K562 (cell line): ENCODE results near the gene MYMX. TPM values are rescaled to one million over a fixed set of nuclear protein-coding genes. Genes with fewer than 3 reads are reported as not detected.

ENCODE experiments used
- ATAC-seq: fragments of 200-7000 bp; cut with Tn5 transposase; 3 replicates; pipeline ENCODE4 v1.9.1; 2020; ENCODE audit warnings: moderate library complexity
- BruUV-seq: library from RNA; stranded (reverse); fragments of 400-500 nt; replicated peaks from 2 replicates; lab custom pipeline; 2021; lab: Mats Ljungman, UMichigan
- CTCF ChIA-PET: fragments of 300-600 bp; formaldehyde crosslinking; extraction: SDS; loops from one replicate; lab custom pipeline; 2021; ENCODE audit warnings: low intra/inter-chr PET ratio; lab: Yijun Ruan, JAX
- POLR2A ChIA-PET: fragments of 300-600, 350-650 bp; sonication (Branson Sonifier 250); formaldehyde crosslinking; extraction: SDS; loops from one replicate; lab custom pipeline; 2021; ENCODE audit warnings: antibody characterized with exemption, inconsistent platforms; lab: Yijun Ruan, JAX
- DNase-seq, 4 experiments: peaks; one replicate each; pipeline versions ENCODE4 v3.0.0 to v3.0.0-alpha.2; 2011 to 2018; ENCODE audit warnings: low spot score in 3 of 4, mixed read lengths in 3 of 4; ENCODE audit errors: extremely low read depth in 1 of 4
- FAIRE-seq: peaks from 2 replicates; lab custom pipeline; 2011; peaks lifted over from hg19 to GRCh38; lab: Jason Lieb, UNC
- H2AFZ ChIP-seq: 2 replicates; pipeline ENCODE4 v1.6.0; 2011; ENCODE audit warnings: low read depth, low read length, control low read depth, inconsistent platforms
- H3K27ac ChIP-seq: fragments of 200-600 bp; 3 replicates; pipeline ENCODE4 v1.8.0; 2011; ENCODE audit warnings: low read depth, mild to moderate bottlenecking, control low read depth, inconsistent platforms, low read length, moderate library complexity, mixed read lengths; ENCODE audit errors: extremely low read depth
- H3K27me3 ChIP-seq, 2 experiments: fragments of 300-600 bp in 1 of 2; 2 replicates in 1 of 2; 3 replicates in 1 of 2; pipeline versions ENCODE4 v1.6.0 to v1.8.0; 2011; ENCODE audit warnings: inconsistent platforms in 2 of 2, low read length in 2 of 2, mild to moderate bottlenecking in 1 of 2, mixed read lengths in 1 of 2, moderate library complexity in 1 of 2; ENCODE audit not compliant: control insufficient read depth in 2 of 2, insufficient read depth in 2 of 2
- H3K36me3 ChIP-seq: fragments of 300-600 bp; 3 replicates; pipeline ENCODE4 v1.8.0; 2011; ENCODE audit warnings: mild to moderate bottlenecking, low read length, inconsistent platforms; ENCODE audit not compliant: control insufficient read depth, insufficient read depth
- H3K4me1 ChIP-seq, 2 experiments: fragments of 200-600 bp in 1 of 2; replicated peaks in 1 of 2; 2 replicates in 1 of 2; 3 replicates in 1 of 2; pipeline versions ENCODE4 v1.5.1 to v1.8.0; 2011; ENCODE audit warnings: inconsistent platforms in 2 of 2, low read length in 2 of 2, mild to moderate bottlenecking in 1 of 2, mixed read lengths in 1 of 2, moderate library complexity in 1 of 2; ENCODE audit not compliant: control insufficient read depth in 2 of 2, insufficient read depth in 2 of 2
- H3K4me2 ChIP-seq: 2 replicates; pipeline ENCODE4 v1.6.1; 2011; ENCODE audit warnings: low read length, control low read depth, inconsistent platforms, mixed read lengths; ENCODE audit not compliant: insufficient read depth
- H3K4me3 ChIP-seq: fragments of 200-600 bp; sonication (generic), shearing (Covaris generic); 2 replicates; pipeline ENCODE4 v1.5.1; 2016; ENCODE audit warnings: control low read depth, inconsistent platforms
- H3K79me2 ChIP-seq: fragments of 200-600 bp; 3 replicates; pipeline ENCODE4 v1.8.0; 2011; ENCODE audit warnings: low read length, inconsistent platforms; ENCODE audit not compliant: control insufficient read depth, insufficient read depth
- H3K9ac ChIP-seq, 2 experiments: 2 replicates each; pipeline versions ENCODE4 v1.6.0 to v1.6.1; 2011; ENCODE audit warnings: low read depth in 2 of 2, low read length in 2 of 2, control low read depth in 1 of 2, inconsistent platforms in 1 of 2, mild to moderate bottlenecking in 1 of 2, mixed read lengths in 1 of 2; ENCODE audit not compliant: insufficient read depth in 1 of 2
- H3K9me1 ChIP-seq: one replicate; pipeline ENCODE4 v1.6.0; 2011; ENCODE audit warnings: inconsistent platforms, mild to moderate bottlenecking, low read length, moderate library complexity; ENCODE audit not compliant: control insufficient read depth, insufficient read depth
- H3K9me3 ChIP-seq: replicated peaks from 2 replicates; pipeline ENCODE4 v1.5.1; 2011; ENCODE audit warnings: low read depth, low read length, inconsistent platforms; ENCODE audit not compliant: control insufficient read depth, insufficient read depth
- H4K20me1 ChIP-seq: replicated peaks from 2 replicates; pipeline ENCODE4 v1.6.1; 2011; ENCODE audit warnings: low read length, inconsistent platforms, mixed read lengths; ENCODE audit not compliant: control insufficient read depth, insufficient read depth
- ARID1B ChIP-seq: fragments of 450-650 bp; IDR thresholded peaks from 2 replicates; pipeline ENCODE4 v1.6.1; 2016; ENCODE audit warnings: antibody characterized with exemption, mild to moderate bottlenecking, inconsistent platforms
- CHD4 ChIP-seq: fragments of 200-600 bp; sonication (generic); IDR thresholded peaks from 3 replicates; pipeline ENCODE4 v1.6.1; 2012; ENCODE audit warnings: low read depth, mild to moderate bottlenecking, mixed read lengths, low read length, inconsistent platforms; ENCODE audit not compliant: insufficient read depth, insufficient replicate concordance, poor library complexity, severe bottlenecking
- FOS ChIP-seq: IDR thresholded peaks from 3 replicates; pipeline ENCODE4 v1.6.1; 2011; ENCODE audit not compliant: insufficient read length; ENCODE audit errors: extremely low read depth
- L3MBTL2 ChIP-seq: fragments of 450-650 bp; IDR thresholded peaks from 2 replicates; pipeline ENCODE4 v1.6.1; 2016; ENCODE audit warnings: mild to moderate bottlenecking, moderate library complexity
- MAFF ChIP-seq: IDR thresholded peaks from 2 replicates; pipeline ENCODE4 v1.6.1; 2012; ENCODE audit warnings: low read length, improper control_type of control experiment
- PHF8 ChIP-seq: fragments of 200-600 bp; sonication (generic); IDR thresholded peaks from 2 replicates; pipeline ENCODE4 v1.6.1; 2012; ENCODE audit warnings: mixed run types, mild to moderate bottlenecking, inconsistent platforms, low read length, moderate library complexity, borderline replicate concordance
- SMARCA5 ChIP-seq: fragments of 450-650 bp; IDR thresholded peaks from 2 replicates; pipeline ENCODE4 v1.6.1; 2016
- SRSF3 ChIP-seq: fragments of 200-400 bp; formaldehyde crosslinking; IDR thresholded peaks from 2 replicates; pipeline ENCODE4 v1.6.1; 2016; ENCODE audit warnings: mild to moderate bottlenecking, low read length, moderate library complexity; ENCODE audit not compliant: insufficient read depth
- TFAP4 ChIP-seq: sonication (generic); formaldehyde crosslinking; IDR thresholded peaks from 2 replicates; pipeline ENCODE4 v1.8.0; 2022; ENCODE audit warnings: missing genetic modification reagents, mild to moderate bottlenecking, moderate library complexity, borderline replicate concordance
- ZFX ChIP-seq: sonication (generic); formaldehyde crosslinking; IDR thresholded peaks from 2 replicates; pipeline ENCODE4 v1.8.0; 2022; ENCODE audit warnings: mild to moderate bottlenecking, missing genetic modification reagents, moderate library complexity
- ZNF197 ChIP-seq: fragments of 200-800 bp; sonication (Bioruptor generic); IDR thresholded peaks from 2 replicates; pipeline ENCODE4 v1.6.1; 2016; ENCODE audit warnings: low read depth, missing genetic modification characterization, missing compliant biosample characterization
- ZNF274 ChIP-seq: IDR thresholded peaks from 2 replicates; pipeline ENCODE4 v1.6.1; 2011; ENCODE audit warnings: low read depth, mild to moderate bottlenecking, low read length, moderate library complexity, borderline replicate concordance
- WGBS: fragments of 100-300 bp; shearing (Covaris generic); methylation state at CpG from one replicate; pipeline ENCODE4 v1.1.6; 2016; ENCODE audit warnings: low coverage, mixed read lengths; ENCODE audit not compliant: insufficient coverage; ENCODE audit errors: missing lambda C conversion rate; 5-methylcytosine and 5-hydroxymethylcytosine counted together
- in situ Hi-C: fragments of 300-500 bp; cut with MboI; formaldehyde crosslinking; loops from 4 replicates; pipeline ENCODE4 v1.15.0; 2018; ENCODE audit warnings: inconsistent platforms, mixed read lengths
- intact Hi-C: fragments of 100-400 bp; cut with micrococcal nuclease; formaldehyde crosslinking; loops from 2 replicates; pipeline ENCODE4 v1.14.2; 2022
- polyA plus RNA-seq, 8 experiments: library from polyadenylated mRNA; depleted of rRNA in 4 of 8; stranded (reverse) in 5 of 8; unstranded in 3 of 8; fragments of >200 nt; fragmentation: Nextera tagmentation in 2 of 8; fragmentation: Illumina TruSeq in 1 of 8; extraction: Ambion mirVana in 2 of 8; extraction: Trizol in 1 of 8; gene quantifications; 2 replicates each; pipeline versions ENCODE4 v1.2.1 to v1.2.3, GENCODE V29; 2011 to 2014; ENCODE audit warnings: inconsistent platforms in 1 of 8, missing spikeins in 1 of 8
- total RNA-seq, 7 experiments: library from RNA; depleted of rRNA in 6 of 7; stranded (reverse); fragments of >200 nt in 6 of 7; fragmentation: Illumina TruSeq in 2 of 7; extraction: Trizol in 2 of 7; gene quantifications; 2 replicates each; pipeline versions ENCODE4 v1.2.1 to v1.2.3, GENCODE V29; 2011 to 2021; ENCODE audit warnings: low replicate concordance in 1 of 7
- TF ChIP-seq, protein P1 (sequence below): fragments of 250-450 bp; sonication (Bioruptor Pico); IDR thresholded peaks from 2 replicates; pipeline ENCODE4 v1.5.0; 2021
- TF ChIP-seq, protein P2 (sequence below): fragments of 250-450 bp; sonication (Bioruptor Pico); IDR thresholded peaks from 2 replicates; pipeline ENCODE4 v1.8.0; 2022; ENCODE audit warnings: inconsistent platforms, mild to moderate bottlenecking, moderate library complexity, borderline replicate concordance
- TF ChIP-seq, protein P3 (sequence below): fragments of 450-650 bp; IDR thresholded peaks from 2 replicates; pipeline ENCODE4 v1.6.1; 2018; ENCODE audit not compliant: partially characterized antibody

The MYMX gene
- total and polyA plus RNA-seq, 9 of the 15 experiments (the other 6 are each of a cell fraction or from before 2014, with no cell fraction given): 0.12 TPM; not detected in 8

DNA sequence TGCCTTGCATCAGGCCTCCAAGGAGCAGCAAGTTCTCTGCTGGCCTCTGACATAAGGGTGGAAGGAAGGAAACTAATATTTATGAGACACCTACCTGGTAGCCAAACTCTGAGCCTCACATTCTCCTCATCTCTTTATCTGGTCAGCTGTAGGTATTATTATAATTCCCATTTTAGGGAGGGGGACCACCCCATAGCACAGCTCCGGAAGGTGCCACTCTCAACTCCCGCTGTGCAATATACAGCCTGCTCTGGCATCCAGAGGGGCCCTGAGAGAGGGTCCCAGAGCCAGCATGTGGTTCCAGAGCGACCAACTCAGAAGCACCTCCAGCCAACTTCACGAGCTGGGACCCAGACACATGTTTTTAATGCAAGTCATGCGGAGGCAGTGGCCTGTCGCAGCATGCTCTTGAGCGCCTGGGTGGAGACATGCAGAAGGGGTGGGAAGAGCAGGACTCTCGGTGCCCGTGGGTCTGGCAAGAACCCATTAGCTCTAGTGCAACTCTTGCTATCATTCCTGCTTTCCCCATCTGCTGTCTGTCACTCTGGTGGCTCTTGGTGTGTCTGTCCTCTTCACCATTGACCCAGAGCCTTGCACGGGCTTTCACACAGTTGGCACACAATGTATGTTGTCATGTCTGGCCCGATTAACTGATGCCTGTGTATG, 15.0 kb upstream of the MYMX start:
- Histone ChIP-seq H3K9ac (peak overlapping the region; percentile 46 to 82), H4K20me1 (no peaks in the 10 kb centered on the region), H3K4me2 (peak overlapping the region; percentile 54), H3K4me1 (peaks cover 28 to 45% of the 10 kb centered on the region in 2 experiments), H3K9me1 (no peaks in the 10 kb centered on the region), H2AFZ (peak overlapping the region; percentile 91), H3K4me3 (no peak overlapping the region), H3K36me3 (no peaks in the 10 kb centered on the region), H3K9me3 (no peaks in the 10 kb centered on the region), H3K27ac (peak overlapping the region; percentile 53; the same call in 2 of the 3 replicates), H3K27me3 (no peaks in the 10 kb centered on the region), H3K79me2 (no peaks in the 10 kb centered on the region)
- CTCF ChIA-PET: no interaction called here
- FAIRE-seq (peak; percentile 83), DNase-seq (peak; percentile 71 to 79 (median 73)), ATAC-seq (peak; percentile 78)
- POLR2A ChIA-PET: interaction anchor here (0.9 to 3.0 kb wide), 9 partner anchors 9 to 53 kb away, joined by 3 to 23 read pairs (median 6); partner anchors contain the start of gene HSP90AB1
- BruUV-seq: TSS peak; percentile 55
- in situ Hi-C loops (no loop called here), intact Hi-C loops (no loop called here)
- 31% methylated on average over 11 of the region's 11 CpGs for WGBS
- TF ChIP-seq FOS (no peak), SMARCA5 (no peak), CHD4 (no peak), L3MBTL2 (peak; percentile 92), MAFF (peak; percentile 57; the same call in 1 of the 2 replicates), TFAP4 (CRISPR knock-in tag) (peak; percentile 80), ZNF274 (no peak), ZNF197 (CRISPR knock-in tag) (no peak), SRSF3 (no peak), ZFX (CRISPR knock-in tag) (0 out of 2 replicates have a peak, but pooled peaks have one; percentile 23), PHF8 (peak; percentile 49; the same call in 1 of the 2 replicates), ARID1B (peak; percentile 53)
- TF ChIP-seq, protein P1, sequence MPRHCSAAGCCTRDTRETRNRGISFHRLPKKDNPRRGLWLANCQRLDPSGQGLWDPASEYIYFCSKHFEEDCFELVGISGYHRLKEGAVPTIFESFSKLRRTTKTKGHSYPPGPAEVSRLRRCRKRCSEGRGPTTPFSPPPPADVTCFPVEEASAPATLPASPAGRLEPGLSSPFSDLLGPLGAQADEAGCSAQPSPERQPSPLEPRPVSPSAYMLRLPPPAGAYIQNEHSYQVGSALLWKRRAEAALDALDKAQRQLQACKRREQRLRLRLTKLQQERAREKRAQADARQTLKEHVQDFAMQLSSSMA (CRISPR knock-in tag): no peak
- TF ChIP-seq, protein P2, sequence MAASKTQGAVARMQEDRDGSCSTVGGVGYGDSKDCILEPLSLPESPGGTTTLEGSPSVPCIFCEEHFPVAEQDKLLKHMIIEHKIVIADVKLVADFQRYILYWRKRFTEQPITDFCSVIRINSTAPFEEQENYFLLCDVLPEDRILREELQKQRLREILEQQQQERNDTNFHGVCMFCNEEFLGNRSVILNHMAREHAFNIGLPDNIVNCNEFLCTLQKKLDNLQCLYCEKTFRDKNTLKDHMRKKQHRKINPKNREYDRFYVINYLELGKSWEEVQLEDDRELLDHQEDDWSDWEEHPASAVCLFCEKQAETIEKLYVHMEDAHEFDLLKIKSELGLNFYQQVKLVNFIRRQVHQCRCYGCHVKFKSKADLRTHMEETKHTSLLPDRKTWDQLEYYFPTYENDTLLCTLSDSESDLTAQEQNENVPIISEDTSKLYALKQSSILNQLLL (CRISPR knock-in tag): no peak
- TF ChIP-seq, protein P3, sequence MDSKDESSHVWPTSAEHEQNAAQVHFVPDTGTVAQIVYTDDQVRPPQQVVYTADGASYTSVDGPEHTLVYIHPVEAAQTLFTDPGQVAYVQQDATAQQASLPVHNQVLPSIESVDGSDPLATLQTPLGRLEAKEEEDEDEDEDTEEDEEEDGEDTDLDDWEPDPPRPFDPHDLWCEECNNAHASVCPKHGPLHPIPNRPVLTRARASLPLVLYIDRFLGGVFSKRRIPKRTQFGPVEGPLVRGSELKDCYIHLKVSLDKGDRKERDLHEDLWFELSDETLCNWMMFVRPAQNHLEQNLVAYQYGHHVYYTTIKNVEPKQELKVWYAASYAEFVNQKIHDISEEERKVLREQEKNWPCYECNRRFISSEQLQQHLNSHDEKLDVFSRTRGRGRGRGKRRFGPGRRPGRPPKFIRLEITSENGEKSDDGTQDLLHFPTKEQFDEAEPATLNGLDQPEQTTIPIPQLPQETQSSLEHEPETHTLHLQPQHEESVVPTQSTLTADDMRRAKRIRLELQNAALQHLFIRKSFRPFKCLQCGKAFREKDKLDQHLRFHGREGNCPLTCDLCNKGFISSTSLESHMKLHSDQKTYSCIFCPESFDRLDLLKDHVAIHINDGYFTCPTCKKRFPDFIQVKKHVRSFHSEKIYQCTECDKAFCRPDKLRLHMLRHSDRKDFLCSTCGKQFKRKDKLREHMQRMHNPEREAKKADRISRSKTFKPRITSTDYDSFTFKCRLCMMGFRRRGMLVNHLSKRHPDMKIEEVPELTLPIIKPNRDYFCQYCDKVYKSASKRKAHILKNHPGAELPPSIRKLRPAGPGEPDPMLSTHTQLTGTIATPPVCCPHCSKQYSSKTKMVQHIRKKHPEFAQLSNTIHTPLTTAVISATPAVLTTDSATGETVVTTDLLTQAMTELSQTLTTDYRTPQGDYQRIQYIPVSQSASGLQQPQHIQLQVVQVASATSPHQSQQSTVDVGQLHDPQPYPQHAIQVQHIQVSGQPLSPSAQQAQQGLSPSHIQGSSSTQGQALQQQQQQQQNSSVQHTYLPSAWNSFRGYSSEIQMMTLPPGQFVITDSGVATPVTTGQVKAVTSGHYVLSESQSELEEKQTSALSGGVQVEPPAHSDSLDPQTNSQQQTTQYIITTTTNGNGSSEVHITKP: peak; percentile 9
